Inflammatory macrophage (primary cell): Measurements from ENCODE around the gene FHAD1.

Source experiments
- DNase-seq, 2 donors: peaks; one replicate each; pipeline ENCODE4 v3.0.0-alpha.2; 2020 to 2022

The FHAD1 gene

DNA sequence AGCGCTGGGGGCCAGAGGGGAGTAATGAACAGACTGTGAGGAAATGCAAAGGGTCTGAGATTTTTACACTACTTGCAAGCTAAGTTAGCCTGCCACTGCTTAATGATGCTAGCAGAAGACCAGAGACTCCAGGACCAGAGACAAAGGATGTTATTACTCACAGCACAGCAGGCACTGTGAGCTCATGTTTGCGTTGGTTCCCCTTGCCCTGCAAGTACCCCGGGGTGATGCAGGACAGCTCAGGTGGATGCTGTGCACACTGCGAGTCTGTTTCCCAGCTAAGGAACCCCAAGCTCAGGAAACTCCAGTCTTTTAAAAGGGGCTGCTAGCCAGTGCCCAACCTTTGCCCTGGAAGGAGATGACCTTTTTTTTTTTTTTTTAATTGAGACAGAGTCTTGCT, 1.2 kb downstream of the FHAD1 start:
- no peak for DNase-seq

DNA sequence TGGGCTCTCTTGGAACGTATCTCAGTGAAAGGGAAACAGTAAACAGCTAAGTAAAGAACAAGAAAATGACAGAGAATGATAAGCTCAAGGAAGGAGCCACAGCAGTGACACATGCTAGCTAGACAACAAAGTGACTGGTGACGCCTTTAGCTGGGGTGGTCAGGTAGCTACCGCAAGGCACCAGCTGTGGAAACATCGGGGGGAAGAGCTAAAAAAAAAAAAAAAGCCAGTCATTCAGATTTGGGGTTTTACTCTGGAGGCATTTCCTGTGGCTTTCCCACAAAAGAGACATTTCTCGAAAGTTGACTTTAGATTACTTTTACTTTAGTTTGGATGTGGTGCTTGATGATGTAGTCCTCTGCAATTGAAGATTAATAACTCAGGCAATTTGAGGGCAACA, 2.1 kb downstream of the FHAD1 start:
- no peak for DNase-seq

DNA sequence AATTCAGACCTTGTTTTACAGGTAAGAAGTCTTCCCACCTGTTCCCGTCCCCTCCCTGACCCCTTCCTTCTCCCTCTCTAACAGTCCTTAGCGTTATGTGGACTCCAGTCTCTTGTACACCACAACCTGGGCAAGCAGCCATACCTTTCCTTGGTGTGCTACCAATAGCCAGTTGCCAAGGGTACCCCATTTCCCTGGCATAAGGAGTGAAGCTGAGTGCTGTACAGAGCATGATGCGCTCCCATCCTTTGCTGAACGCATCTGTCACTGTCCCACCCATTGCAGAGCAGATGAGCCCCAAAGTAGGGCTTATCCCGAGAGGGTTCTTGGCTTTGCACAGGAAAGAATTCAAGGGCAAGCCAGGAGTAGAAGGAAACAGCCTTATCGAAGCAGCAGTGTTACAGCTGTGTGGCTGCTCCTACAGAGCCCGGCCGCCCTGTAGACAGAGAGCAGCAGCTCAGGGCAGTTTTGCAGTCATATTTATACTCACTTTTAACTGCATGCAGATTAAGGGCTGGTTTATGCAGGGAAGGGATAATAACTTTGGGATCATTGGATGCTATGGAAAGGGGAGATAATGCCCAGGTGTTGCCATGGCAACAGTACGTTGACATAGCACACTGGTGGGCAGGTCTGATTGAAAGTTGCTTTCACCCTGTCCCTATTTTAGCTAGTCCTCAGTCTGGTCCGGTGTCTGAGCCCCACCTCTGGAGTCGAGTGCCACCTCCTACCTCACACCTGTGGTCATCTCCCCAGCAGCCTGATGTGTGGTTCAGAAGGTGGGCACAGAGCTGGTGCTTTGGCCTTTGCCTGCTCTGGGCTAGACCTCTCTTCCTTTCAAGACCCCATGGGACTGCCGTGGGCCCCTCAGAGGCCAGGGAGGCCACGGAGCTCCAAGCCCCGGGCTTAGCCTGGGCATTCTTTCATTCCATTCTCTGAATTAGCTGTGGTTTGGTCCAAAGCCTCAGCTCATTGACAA, 5.1 kb downstream of the FHAD1 start:
- no peak for DNase-seq

DNA sequence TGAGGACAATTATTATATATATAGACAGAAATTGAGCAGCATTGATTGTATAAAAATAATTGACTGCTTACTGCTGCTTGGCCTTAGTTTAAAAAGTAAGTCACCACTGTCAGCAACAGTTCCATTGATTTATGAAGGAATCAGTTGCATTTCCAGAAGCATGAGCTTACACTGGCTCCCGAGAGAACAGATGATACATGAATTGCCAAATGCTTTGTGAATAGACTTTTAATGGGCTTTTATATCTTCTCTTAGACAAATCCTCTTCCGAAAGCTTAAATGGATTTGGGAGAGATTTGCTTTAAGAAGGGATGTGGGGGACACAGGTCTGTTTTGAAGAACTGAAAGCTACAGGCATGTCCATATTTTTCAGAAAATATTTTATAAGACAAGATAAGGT, 7.5 kb downstream of the FHAD1 start:
- no peak for DNase-seq

DNA sequence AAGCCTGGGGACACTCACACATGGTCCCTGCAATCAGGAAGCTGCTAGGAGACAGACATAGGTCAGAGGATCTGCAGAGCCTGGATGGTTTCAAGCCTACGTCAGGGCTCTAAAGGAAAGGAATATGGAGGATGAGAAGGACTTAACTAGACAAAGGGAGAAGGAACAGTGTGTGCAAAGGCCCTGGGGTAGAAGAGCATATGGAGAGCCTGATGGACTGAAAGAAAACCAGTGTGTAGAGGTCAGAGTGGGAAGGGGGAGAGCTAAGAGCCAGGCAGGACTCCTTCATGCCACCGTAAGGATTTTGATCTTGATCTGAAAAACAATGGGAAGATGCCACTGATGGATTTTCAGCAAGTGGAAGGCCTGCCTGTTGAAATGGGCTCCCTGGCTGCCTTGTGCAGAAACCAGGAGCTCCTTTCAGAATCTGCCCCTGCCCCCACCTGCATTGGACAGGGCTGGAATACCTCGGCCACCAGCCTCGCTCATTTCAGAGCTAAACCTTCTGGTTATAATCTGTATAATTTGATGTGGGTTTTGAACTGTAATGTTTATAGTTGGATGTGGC, 8.6 kb downstream of the FHAD1 start:
- DNase-seq, result no peak

DNA sequence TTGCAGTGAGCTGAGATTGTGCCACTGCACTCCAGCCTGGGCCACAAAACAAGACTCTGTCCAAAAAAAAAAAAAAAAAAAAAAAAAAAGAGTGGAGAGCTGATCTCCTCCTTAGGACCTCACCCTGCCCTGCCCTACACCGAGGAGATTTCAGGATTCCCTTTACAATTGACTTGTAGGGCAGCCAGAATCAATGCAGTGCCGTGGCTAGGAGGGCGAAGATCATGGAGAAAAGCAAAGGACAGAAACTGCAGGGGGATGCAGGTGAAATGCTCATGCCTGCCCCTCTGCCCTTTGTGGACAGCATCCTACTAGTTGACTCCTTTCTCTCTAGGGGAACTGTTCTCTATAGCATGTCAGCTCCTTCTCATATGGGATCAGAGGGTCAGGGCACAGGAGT, 9.6 kb downstream of the FHAD1 start:
- no peak for DNase-seq

DNA sequence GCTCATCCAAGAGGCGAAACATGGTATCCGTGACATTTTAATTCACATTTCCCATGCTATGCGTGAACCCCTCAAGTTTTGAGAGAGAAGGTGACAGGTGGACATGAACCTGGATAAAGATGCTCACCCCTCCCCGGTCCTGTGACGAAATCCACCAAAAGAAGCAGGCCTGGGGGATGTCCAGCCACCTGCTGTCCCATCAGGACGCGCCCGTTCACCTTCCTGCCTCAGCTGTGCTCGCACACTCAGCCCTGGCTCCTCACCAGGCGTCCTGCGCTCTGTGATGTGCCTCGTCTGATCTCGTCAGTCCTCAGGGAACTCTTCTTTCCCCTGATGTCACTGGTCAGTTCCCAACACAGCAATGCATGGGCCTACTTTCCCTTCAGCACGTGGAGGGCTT, 10.3 kb downstream of the FHAD1 start:
- DNase-seq, result no peak

DNA sequence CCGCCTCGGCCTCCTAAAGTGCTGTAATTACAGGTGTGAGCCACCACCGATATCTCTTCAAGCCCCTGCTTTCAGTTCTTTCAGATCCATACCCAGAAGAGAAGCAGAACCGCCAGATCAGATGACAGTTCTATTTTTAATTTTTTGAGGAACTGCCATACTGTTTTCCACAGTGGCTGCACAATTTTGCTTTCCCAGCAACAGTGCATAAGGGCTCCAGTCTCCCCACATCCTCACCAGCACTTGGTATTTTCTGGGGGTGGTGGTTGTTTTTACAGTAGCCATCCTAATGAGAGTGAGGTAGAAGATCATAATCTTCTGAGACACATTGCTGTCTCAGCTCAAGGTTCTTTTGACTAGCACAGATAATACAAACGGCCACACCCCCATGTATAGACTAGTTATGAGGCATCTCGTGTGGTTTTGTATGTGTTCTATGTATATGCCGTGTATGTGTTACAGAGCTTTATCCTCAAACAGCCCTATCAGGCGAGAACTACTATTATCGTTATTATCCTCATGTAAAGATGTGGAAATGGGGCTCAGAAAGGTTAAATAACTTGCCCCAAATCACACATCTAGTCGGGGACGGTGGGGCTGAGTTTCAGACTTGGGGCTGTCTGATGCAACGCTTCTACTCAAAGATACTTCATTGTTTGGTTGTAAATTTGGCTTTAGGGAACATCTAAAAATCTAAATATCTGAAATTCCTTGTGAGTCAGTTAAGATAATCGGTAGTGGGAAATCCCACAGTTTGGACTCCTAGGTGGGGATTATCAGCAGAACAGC, 12.0 kb downstream of the FHAD1 start:
- DNase-seq, result peak; percentile 86 to 92

DNA sequence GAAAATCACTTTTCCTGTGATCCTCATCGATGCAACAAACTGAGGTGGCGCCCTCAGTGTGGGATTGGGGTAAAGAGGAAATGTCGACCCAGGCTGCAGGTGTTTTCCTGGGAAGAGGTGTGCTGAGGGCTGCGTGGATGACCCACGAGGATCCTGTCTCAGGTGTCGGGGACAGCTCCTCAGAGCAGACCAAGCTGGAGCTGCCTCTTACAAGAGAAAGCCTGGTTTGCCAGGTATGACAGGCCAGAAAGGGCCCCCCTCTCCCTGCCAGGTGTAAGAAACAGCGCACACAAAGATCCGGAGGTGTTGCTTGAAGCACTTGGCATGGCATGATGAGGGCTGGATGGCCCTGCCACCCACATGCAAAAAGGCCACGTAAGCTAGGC, 12.6 kb downstream of the FHAD1 start:
- DNase-seq, result no peak

DNA sequence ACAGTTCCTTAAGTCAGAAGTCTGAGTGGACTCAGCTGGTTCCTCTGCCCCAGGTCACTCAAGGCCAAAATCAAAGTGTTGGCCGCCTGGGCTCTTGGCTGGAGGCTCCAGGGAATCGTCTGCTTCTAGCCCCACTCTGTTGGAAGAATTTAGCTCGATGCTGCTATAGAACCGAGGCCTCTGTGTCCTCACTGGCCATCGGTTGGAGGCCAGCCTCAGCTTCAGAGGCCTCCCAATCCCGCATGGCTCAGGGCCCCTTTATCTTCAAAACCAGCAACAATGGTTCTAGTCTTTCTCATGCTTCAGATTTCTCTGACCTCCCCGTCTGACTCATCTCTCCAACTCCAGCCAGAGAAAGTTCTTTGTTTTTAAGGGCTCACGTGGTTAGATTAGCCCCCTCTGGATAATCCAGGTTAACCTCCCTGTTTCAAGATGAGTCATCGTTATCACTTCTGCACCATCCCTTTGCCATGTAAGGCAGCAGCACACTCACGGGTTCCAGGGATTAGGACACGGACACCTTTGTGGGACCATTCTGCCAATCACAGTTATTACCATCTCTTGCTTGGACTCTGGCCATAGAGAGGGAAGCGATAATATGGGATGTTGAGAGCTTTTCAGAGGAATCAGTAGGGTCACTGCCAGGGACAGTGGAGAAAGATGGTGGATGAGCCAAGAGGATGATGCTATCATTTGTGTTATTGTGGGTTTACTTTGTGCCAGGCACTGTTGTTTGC, 13.6 kb downstream of the FHAD1 start:
- DNase-seq, result peak; percentile 31 to 46

DNA sequence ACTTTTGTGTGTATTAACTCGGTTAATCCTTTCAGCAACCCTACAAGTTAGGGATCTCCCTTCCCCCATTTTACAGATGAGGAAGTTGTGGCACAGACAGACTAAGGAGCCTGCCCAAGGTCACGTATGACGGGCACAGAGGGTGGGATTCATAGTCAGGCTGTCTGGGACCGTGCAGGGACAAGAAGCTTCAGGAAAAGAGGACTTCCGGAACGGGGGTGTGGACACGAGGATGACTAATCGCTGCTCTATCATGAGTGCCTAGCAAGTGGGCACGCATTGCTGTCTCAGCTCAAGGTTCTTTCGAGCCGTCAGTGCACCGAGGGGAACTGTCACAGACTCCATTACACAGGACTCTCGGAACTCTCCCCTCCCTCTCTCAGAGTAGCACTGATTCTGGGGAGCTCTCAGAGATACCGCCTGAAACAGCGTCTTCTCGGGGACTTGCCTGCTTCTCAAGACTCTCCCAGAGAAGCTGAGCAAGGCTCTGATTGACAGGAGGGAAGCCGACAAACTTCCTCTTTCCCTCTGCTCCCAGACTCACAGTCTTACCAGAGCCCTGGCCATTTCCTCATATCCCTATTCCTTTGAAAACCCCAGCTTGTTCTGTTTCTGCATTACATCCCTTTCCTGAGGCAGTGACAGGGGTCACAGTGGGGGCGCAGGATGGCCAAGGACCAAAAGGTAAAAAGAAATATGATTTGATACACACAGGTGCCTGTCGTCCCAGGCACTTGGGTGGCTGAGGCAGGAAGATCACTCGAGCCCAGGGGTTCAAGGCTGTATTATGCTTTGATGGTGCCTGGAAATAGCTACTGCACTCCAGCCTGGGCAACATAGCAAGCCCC, 14.4 kb downstream of the FHAD1 start:
- DNase-seq, result peak; percentile 97 to 99

DNA sequence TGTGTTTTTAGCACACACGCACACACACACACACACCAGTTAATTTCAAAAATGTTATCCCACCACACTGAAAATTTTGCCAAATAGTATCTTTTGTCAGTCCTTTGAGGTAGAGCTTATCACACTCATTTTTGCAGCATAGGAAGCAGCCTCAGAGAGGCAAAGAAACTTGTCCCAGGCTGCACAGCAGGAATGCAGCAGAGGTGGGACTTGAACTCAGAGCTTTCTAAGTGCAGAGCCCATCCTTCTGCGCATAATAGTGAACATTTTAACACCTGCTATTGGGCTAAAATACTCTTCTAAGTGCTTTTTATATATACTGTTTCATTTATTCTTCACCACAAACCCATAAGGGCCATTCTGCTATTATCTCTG, 15.0 kb downstream of the FHAD1 start:
- no peak for DNase-seq

DNA sequence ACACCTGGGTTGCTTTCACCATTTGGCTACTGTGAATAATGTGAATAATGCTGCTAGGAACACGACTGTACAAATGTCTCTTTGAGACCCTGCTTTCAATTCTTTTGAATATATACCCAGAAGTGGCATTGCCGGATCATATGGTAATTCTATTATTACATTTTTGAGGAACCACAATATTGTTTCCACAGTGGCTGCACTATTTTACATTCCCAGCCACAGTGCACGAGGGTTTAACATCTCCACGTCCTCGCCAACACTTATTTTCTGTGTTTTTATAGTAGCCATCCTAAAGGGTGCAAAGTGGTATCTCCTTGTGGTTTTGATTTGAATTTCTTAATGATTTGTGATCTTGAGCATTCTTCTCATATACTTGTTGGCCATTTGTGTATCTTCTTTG, 15.7 kb downstream of the FHAD1 start:
- DNase-seq, result peak; percentile 21 to 52

DNA sequence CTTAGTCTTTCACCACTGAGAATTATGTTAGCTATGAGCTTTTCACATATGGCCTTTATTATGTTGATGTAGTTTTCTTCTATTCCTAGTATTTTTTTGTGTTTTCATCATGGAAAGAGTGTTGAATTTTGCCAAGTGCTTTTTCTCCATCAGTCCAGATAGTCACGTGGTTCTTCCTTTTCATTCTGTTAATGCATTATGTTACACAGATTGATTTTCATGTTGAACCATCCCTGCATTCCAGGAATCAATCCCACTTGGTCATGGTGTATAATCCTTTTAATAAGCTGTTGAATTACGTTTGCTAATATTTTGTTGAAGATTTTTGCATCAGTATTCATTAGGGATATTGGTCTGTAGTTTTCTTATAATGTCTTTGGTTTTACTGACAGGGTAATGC, 17.7 kb downstream of the FHAD1 start:
- no peak for DNase-seq

DNA sequence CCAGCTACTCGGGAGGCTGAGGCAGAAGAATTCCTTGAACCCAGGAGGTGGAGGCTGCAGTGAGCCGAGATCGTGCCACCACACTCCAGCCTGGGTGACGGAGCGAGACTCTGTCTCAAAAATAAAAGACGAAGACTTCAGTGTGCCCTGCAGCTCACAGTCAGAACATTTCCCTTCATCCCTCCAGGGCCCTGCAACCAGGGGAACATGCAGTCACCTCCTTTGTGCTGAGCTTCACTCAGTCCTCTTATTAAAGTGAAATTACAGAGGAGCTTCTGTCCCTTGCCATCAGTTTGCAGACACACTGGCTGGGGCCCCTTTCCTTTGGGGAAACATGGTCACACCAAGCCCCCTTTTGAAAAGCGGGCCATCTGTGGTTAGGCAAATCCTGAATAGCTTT, 24.2 kb downstream of the FHAD1 start:
- no peak for DNase-seq

DNA sequence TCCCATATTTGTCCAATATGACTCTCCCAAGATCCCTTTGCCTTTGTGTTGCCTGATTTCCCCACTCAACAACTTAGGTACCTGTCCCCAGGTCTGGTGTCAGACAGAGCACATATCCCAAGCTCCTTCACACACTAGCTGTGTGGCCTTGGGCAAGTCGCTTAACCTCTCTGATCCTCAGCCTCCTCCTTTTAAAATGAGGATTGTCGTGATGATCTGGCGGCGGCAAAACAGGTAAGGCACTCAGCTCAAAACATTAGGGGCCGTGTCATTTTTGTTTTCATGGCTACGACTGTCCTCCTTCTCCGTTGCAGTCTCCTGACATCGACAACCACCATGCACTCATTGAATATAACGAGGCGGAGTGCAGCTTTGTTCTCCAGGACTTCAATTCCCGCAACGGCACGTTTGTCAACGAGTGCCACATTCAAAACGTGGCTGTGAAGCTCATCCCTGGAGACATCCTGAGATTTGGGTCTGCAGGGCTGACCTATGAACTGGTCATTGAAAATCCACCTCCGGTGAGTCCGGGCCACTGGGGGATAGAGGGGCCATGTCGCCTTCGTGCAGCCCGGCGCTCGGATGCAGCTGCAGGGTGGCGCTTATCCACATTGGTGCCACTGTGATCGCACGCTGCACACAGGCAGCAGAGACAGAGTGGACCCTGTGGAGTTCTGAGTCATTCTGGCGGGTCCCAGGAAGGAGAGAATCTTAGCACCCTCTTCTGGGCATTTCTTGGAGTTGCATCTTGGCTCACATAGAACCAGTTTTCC, 25.2 kb downstream of the FHAD1 start:
- DNase-seq, result peak; percentile 85 to 87

DNA sequence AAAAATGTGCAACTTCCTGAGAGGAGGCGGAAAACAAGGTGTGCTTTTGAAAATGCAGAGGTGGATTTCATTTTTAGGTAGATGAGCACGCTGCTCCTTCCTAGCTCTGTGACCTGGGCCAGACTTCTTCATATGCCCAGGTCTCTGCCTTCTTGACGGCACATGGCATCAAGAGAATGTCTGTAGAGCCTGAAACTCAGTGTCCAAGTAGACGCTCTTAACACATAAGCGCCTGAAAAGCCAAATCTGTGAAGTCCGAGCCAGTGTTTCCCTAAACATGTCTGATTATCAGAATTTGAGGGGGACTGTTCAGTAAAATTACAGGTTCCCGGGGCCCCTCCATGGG, 25.7 kb downstream of the FHAD1 start:
- DNase-seq, result no peak

DNA sequence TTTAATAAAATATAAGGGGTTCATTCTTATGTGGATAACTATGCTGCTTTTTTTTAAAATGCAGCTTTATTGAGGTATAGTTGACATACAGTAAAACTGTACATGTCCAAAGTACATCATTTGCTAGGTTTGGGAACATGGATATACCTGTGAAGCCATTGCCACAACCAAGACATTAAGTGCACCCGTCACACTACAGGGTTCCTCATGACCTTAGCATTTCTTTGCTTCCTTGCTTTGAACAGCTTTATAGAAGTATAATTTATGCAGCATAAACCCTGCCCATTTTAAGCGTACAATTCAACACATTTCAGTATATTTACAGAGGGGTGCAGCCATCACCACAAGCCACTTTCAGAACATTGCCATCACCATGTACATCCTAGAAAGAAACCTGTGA, 26.3 kb downstream of the FHAD1 start:
- DNase-seq, result no peak

DNA sequence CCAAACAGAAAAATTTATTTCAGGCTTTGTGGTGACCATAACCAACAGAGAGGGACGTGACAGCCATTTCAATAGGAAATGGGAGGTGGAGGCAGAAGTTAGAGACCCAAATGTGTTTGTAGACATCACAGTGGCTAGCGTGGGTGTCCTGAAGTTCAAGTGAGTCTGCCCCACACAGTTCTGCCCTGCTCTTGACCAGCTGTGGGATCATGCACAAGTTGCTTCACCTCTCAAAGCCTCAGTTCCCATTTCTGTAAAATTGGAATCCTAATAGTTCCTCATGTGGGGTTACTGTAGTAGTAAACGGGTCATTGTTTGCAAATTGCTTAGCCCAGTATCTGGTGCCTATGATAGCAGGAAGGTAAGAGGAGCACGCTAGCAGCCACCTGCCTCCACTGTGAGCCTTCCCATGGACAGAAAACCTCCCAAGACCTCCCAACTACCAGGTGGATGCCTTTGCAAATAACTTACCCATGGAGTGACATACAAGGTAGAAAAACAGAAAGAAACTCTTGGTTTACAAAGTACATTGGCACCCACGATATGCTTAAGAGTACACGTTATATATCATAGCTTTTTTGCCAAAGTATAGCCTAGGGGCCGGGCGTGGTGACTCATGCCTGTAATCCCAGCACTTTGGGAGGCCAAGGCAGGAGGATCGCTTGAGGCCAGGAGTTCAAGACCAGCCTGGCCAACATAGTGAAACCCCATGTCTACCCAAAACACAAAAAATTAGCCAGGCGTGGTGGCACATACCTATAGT, 29.1 kb downstream of the FHAD1 start:
- peak; percentile 94 to 97 for DNase-seq

DNA sequence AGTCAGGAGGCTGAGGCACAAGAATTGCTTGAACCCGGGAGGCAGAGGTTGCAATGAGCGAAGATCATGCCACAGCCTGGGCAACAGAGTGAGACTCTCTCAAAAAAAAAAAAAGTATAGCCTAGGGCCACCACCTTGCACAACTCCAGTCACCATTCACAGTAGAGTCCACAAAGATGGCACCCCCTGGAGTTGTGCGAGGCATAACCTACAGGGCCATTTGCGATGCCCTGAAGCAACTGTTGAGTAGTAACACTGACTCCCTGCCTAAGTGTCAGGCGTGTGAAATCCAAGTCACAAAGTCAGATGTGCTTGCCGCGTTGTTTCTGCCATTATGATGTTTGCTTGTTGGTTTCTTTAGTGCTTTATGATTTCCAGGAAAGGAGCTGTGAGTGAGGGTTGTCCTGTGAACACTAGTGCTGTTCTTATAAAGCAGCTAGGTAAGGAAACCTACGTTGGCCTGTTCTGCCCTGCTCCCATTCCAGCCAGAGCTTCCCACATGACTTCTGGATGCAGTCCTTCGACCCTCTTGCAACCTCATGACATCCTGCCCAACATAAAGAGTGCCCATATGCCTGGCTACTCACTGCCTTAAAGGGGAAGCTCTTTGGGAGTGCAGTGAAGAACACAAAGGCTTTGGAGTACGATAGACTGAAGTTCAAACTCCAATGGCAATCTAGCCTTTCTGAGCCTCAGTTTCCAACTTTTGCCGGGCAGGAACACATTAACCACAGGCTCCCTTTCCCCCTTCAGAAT, 29.8 kb downstream of the FHAD1 start:
- DNase-seq, result peak; percentile 46 to 53
